Glomerular endothelial cell (primary cell): ENCODE results near the gene IL3. TPM values are rescaled to one million over a fixed set of nuclear protein-coding genes. Genes with fewer than 3 reads are reported as not detected.
A peak's percentile ranks its signal among the peaks of the same experiment; 100 is the strongest.

ENCODE experiments used
- DNase-seq: peaks from one replicate; pipeline ENCODE4 v3.0.0-alpha.2; 2011; ENCODE audit warnings: low read depth, low spot score; ENCODE audit errors: extremely low read depth
- total RNA-seq: library from RNA; depleted of rRNA; stranded (reverse); fragments of >200 nt; gene quantifications from 2 replicates; pipeline ENCODE4 v1.2.3, GENCODE V29; 2015

Gene IL3
- total RNA-seq, 1 donor from 2014 or later: not detected

GRCh38 chr5:132056610-132057497 is 3.6 kb upstream of the IL3 start:
- no peak for DNase-seq

GRCh38 chr5:132057498-132058255 is 2.8 kb upstream of the IL3 start:
- DNase-seq: no peak

- no peak for DNase-seq
Observed at GRCh38 chr5:132058646-132059042, 1.8 kb upstream of the IL3 start.

- DNase-seq: no peak
Observed at GRCh38 chr5:132059043-132059695, 1.3 kb upstream of the IL3 start.

- no peak for DNase-seq
Observed at GRCh38 chr5:132059696-132060500, 557 bp upstream of the IL3 start.

GRCh38 chr5:132063090-132063911 is 2.8 kb downstream of the IL3 start:
- no peak for DNase-seq

- no peak for DNase-seq
Observed at GRCh38 chr5:132064140-132064539, 3.7 kb downstream of the IL3 start.

- DNase-seq: peak; percentile 48
Observed at GRCh38 chr5:132064738-132065331, 4.4 kb downstream of the IL3 start.

- DNase-seq: peak; percentile 51
Observed at GRCh38 chr5:132065351-132065937, 5.0 kb downstream of the IL3 start.

GRCh38 chr5:132065951-132066701 is 5.7 kb downstream of the IL3 start:
- DNase-seq: no peak

- DNase-seq: no peak
Observed at GRCh38 chr5:132066871-132067270, 6.4 kb downstream of the IL3 start.

GRCh38 chr5:132067451-132067850 is 7.0 kb downstream of the IL3 start:
- no peak for DNase-seq

GRCh38 chr5:132067941-132068808 is 7.7 kb downstream of the IL3 start:
- no peak for DNase-seq

- no peak for DNase-seq
Observed at GRCh38 chr5:132069561-132069960, 9.1 kb downstream of the IL3 start.

- no peak for DNase-seq
Observed at GRCh38 chr5:132069994-132070393, 9.5 kb downstream of the IL3 start.

GRCh38 chr5:132070460-132071337 is 10.2 kb downstream of the IL3 start:
- no peak for DNase-seq
